ENCODE results near the gene BLOC1S3. TPM values are rescaled to one million over a fixed set of nuclear protein-coding genes. Genes with fewer than 3 reads are reported as not detected.

BLOC1S3 gene
- total and polyA plus RNA-seq, 2 of the 13 experiments (the other 11 are each of a cell fraction or from before 2014, with no cell fraction given), result 4.3 to 4.8 TPM

DNA sequence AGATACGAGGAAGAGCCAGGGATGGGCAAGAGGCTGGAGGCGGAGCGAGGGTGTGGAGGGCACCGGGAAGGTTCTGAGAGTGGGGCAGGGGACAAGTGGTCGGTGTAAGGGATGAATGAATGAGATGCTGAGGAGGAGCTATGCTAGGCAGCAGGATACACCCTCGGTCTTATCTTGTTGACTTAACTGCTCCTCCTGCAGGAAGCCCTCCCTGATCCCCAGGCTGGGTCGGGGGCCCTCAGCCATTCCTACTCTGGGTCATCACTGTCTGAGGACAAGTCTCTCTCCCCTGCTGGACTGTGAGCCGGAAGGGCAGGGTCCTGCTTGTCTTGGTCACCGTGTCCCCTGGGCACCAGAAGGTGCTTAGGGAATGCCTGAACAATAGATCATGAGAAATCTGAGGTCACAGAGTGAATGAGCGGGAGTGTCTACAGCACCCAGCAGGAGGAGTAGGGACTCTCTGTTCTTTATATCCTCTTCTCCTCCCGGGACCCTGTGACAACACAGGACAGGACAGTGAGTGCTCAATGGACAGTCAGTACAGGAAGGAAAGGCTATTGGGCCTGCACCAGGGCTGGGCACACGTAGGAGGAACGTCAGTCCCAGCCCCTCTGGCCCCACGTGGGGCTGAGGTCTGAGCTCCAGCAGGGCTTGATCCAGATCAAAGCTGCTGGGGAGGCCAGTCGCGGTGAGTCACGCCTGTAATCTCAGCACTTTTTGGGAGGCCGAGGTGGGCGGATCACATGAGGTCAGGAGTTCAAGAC lies 24.3 kb upstream of the BLOC1S3 start (continued):
- TF ChIP-seq NRL (CRISPR knock-in tag; IDR thresholded peaks at IDR 0.05; ENCODE audit: borderline replicate concordance) (no peak), ARHGAP35 (CRISPR knock-in tag; IDR thresholded peaks at IDR 0.05; ENCODE audit: borderline replicate concordance) (no peak; the same call in 1 of the 2 replicates), ZMAT3 (CRISPR knock-in tag; conservative IDR thresholded peaks at IDR 0.05) (no peak), RAD21 (CRISPR knock-in tag; IDR thresholded peaks at IDR 0.05) (no peak), ELF3 (CRISPR knock-in tag; IDR thresholded peaks at IDR 0.05) (peak; percentile 57; the same call in 1 of the 2 replicates), ZNF501 (CRISPR knock-in tag; IDR thresholded peaks at IDR 0.05) (peak; percentile 42; the same call in 1 of the 2 replicates), ZSCAN31 (CRISPR knock-in tag; IDR thresholded peaks at IDR 0.05; ENCODE audit: low read depth) (0 out of 2 replicates have a peak, but pooled peaks have one; percentile 37), MIER2 (CRISPR knock-in tag; IDR thresholded peaks at IDR 0.05) (no peak; the same call in 1 of the 2 replicates), ZBTB1 (CRISPR knock-in tag; IDR thresholded peaks at IDR 0.05; ENCODE audit: borderline replicate concordance) (no peak), ONECUT2 (CRISPR knock-in tag; IDR thresholded peaks at IDR 0.05) (no peak), ZNF773 (CRISPR knock-in tag; IDR thresholded peaks at IDR 0.05; ENCODE audit: borderline replicate concordance) (no peak), NR2F1 (CRISPR knock-in tag; IDR thresholded peaks at IDR 0.05) (peak; percentile 26 to 74; a peak in 2 of 4 replicates), ZNF460 (CRISPR knock-in tag; IDR thresholded peaks at IDR 0.05; ENCODE audit: borderline replicate concordance) (no peak), KDM4B (CRISPR knock-in tag; IDR thresholded peaks at IDR 0.05) (no peak), TBX2 (CRISPR knock-in tag; IDR thresholded peaks at IDR 0.05; ENCODE audit: borderline replicate concordance) (peak; percentile 95)
- TF ChIP-seq, protein P1, sequence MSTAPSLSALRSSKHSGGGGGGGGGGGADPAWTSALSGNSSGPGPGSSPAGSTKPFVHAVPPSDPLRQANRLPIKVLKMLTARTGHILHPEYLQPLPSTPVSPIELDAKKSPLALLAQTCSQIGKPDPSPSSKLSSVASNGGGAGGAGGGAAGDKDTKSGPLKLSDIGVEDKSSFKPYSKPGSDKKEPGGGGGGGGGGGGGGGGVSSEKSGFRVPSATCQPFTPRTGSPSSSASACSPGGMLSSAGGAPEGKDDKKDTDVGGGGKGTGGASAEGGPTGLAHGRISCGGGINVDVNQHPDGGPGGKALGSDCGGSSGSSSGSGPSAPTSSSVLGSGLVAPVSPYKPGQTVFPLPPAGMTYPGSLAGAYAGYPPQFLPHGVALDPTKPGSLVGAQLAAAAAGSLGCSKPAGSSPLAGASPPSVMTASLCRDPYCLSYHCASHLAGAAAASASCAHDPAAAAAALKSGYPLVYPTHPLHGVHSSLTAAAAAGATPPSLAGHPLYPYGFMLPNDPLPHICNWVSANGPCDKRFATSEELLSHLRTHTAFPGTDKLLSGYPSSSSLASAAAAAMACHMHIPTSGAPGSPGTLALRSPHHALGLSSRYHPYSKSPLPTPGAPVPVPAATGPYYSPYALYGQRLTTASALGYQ (CRISPR knock-in tag; IDR thresholded peaks at IDR 0.05), result peak; percentile 68; the same call in 1 of the 2 replicates
- TF ChIP-seq, protein P2, sequence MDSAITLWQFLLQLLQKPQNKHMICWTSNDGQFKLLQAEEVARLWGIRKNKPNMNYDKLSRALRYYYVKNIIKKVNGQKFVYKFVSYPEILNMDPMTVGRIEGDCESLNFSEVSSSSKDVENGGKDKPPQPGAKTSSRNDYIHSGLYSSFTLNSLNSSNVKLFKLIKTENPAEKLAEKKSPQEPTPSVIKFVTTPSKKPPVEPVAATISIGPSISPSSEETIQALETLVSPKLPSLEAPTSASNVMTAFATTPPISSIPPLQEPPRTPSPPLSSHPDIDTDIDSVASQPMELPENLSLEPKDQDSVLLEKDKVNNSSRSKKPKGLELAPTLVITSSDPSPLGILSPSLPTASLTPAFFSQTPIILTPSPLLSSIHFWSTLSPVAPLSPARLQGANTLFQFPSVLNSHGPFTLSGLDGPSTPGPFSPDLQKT (CRISPR knock-in tag; IDR thresholded peaks at IDR 0.05; ENCODE audit: borderline replicate concordance), result no peak
- TF ChIP-seq, protein P3, sequence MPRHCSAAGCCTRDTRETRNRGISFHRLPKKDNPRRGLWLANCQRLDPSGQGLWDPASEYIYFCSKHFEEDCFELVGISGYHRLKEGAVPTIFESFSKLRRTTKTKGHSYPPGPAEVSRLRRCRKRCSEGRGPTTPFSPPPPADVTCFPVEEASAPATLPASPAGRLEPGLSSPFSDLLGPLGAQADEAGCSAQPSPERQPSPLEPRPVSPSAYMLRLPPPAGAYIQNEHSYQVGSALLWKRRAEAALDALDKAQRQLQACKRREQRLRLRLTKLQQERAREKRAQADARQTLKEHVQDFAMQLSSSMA (CRISPR knock-in tag; IDR thresholded peaks at IDR 0.05), result no peak
- TF ChIP-seq, protein P4, sequence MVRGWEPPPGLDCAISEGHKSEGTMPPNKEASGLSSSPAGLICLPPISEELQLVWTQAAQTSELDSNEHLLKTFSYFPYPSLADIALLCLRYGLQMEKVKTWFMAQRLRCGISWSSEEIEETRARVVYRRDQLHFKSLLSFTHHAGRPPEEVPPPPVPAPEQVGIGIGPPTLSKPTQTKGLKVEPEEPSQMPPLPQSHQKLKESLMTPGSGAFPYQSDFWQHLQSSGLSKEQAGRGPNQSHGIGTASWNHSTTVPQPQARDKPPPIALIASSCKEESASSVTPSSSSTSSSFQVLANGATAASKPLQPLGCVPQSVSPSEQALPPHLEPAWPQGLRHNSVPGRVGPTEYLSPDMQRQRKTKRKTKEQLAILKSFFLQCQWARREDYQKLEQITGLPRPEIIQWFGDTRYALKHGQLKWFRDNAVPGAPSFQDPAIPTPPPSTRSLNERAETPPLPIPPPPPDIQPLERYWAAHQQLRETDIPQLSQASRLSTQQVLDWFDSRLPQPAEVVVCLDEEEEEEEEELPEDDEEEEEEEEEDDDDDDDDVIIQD (CRISPR knock-in tag; IDR thresholded peaks at IDR 0.05; ENCODE audit: low read depth), result peak; percentile 52; the same call in 1 of the 2 replicates
- TF ChIP-seq, protein P5, sequence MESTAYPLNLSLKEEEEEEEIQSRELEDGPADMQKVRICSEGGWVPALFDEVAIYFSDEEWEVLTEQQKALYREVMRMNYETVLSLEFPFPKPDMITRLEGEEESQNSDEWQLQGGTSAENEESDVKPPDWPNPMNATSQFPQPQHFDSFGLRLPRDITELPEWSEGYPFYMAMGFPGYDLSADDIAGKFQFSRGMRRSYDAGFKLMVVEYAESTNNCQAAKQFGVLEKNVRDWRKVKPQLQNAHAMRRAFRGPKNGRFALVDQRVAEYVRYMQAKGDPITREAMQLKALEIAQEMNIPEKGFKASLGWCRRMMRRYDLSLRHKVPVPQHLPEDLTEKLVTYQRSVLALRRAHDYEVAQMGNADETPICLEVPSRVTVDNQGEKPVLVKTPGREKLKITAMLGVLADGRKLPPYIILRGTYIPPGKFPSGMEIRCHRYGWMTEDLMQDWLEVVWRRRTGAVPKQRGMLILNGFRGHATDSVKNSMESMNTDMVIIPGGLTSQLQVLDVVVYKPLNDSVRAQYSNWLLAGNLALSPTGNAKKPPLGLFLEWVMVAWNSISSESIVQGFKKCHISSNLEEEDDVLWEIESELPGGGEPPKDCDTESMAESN (CRISPR knock-in tag; conservative IDR thresholded peaks at IDR 0.05), result 0 out of 2 replicates have a peak, but pooled peaks have one; percentile 19

Data from HepG2 (cell line).